Peyer's patch (tissue), 4 donors: ENCODE measurements around the gene NET1.

ENCODE experiments used
- POLR2A ChIP-seq, 2 donors: fragments of 450-650 bp; IDR thresholded peaks; one replicate each; pipeline ENCODE4 v1.5.1; 2017; ENCODE audit warnings: antibody characterized with exemption in 2 of 2, mild to moderate bottlenecking in 2 of 2, moderate library complexity in 2 of 2
- TF ChIP-seq, protein P1 (sequence below), 6 experiments: fragments of 450-650 bp in 4 of 6; fragments of 200-600 bp in 2 of 6; sonication (generic) in 1 of 6; IDR thresholded peaks; one replicate each; pipeline ENCODE4 v1.5.1; 2017 to 2019; ENCODE audit warnings: antibody characterized with exemption in 6 of 6, mild to moderate bottlenecking in 3 of 6, moderate library complexity in 1 of 6

DNA sequence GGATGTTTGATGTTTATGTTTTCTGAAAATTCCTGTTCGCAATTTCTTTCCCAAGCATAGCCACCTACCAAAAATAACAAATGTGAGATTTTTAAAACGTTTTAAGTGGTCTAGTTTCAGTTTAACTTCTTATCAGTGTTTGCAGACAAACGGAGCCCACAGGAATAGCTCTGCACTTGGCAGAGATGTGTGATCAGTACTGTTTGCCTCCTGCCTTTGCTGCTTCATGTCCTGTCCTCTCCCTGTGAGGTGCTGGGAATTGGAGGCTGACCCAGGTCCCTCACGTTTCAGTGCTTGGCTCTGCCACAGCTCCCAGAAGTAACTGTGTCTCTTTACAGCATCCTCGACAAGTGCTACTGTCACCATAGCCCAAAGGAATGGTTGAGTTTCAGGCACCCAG, 46.4 kb upstream of the NET1 start:
- TF ChIP-seq, protein P1, sequence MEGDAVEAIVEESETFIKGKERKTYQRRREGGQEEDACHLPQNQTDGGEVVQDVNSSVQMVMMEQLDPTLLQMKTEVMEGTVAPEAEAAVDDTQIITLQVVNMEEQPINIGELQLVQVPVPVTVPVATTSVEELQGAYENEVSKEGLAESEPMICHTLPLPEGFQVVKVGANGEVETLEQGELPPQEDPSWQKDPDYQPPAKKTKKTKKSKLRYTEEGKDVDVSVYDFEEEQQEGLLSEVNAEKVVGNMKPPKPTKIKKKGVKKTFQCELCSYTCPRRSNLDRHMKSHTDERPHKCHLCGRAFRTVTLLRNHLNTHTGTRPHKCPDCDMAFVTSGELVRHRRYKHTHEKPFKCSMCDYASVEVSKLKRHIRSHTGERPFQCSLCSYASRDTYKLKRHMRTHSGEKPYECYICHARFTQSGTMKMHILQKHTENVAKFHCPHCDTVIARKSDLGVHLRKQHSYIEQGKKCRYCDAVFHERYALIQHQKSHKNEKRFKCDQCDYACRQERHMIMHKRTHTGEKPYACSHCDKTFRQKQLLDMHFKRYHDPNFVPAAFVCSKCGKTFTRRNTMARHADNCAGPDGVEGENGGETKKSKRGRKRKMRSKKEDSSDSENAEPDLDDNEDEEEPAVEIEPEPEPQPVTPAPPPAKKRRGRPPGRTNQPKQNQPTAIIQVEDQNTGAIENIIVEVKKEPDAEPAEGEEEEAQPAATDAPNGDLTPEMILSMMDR (IDR thresholded peaks at IDR 0.05), result no peak
- TF ChIP-seq POLR2A (IDR thresholded peaks at IDR 0.05), result no peak
